Measurements from ENCODE around the gene CD99.

- TF ChIP-seq CTCF (IDR thresholded peaks at IDR 0.05) (no peak), POLR2A (IDR thresholded peaks at IDR 0.05) (no peak)
Observed at GRCh38 chrX:2700405-2701320, 9.6 kb downstream of the CD99 start.

All from body of pancreas (tissue), 4 donors.